B cell (primary cell): ENCODE measurements around the gene POLR1B. TPM values are rescaled to one million over a fixed set of nuclear protein-coding genes. Genes with fewer than 3 reads are reported as not detected.

ENCODE experiments used
- ATAC-seq: fragments of 200-7000 bp; cut with Tn5 transposase; one replicate; pipeline ENCODE4 v1.10.0; 2021; ENCODE audit warnings: low read depth, mild to moderate bottlenecking, moderate number of reproducible peaks, moderate library complexity
- CTCF ChIA-PET: fragments of 350-600 bp; sonication (Branson Sonifier 250); formaldehyde crosslinking; loops from one replicate; lab custom pipeline; 2021; ENCODE audit warnings: antibody characterized with exemption, inconsistent platforms; lab: Charles Lee
- POLR2A ChIA-PET: fragments of 350-600 bp; sonication (Branson Sonifier 250); formaldehyde crosslinking; loops from one replicate; lab custom pipeline; 2021; ENCODE audit warnings: antibody characterized with exemption; lab: Charles Lee
- DNase-seq: peaks from one replicate; pipeline ENCODE4 v3.0.0; 2013
- H2AFZ ChIP-seq: 2 replicates; pipeline ENCODE4 v1.6.1; 2012; ENCODE audit warnings: mild to moderate bottlenecking, low read depth, low read length; ENCODE audit not compliant: insufficient read depth, poor library complexity, severe bottlenecking
- H3K27ac ChIP-seq, 2 donors: 1 replicate in 1 of 2; 2 replicates in 1 of 2; pipeline ENCODE4 v1.5.1; 2012 to 2013; ENCODE audit warnings: low read length in 2 of 2, mild to moderate bottlenecking in 2 of 2, moderate library complexity in 1 of 2
- H3K27me3 ChIP-seq, 4 experiments: fragments of 200-600 bp in 1 of 4; sonication (generic) in 1 of 4; replicated peaks in 1 of 4; 1 replicate in 2 of 4; 2 replicates in 2 of 4; pipeline versions ENCODE4 v1.6.1 to v1.7.0; 2013 to 2016; ENCODE audit warnings: low read length in 3 of 4, mild to moderate bottlenecking in 2 of 4, mixed read lengths in 1 of 4, moderate library complexity in 1 of 4; ENCODE audit not compliant: insufficient read depth in 4 of 4, control insufficient read depth in 3 of 4; ENCODE audit errors: control extremely low read depth in 1 of 4
- H3K36me3 ChIP-seq, 2 experiments: replicated peaks in 1 of 2; 1 replicate in 1 of 2; 2 replicates in 1 of 2; pipeline versions ENCODE4 v1.6.1 to v1.7.1; 2013; ENCODE audit warnings: low read length in 1 of 2; ENCODE audit not compliant: insufficient read depth in 2 of 2, control insufficient read depth in 1 of 2; ENCODE audit errors: control extremely low read depth in 1 of 2, extremely low read depth in 1 of 2
- H3K4me1 ChIP-seq, 2 donors: fragments of 200-600 bp in 1 of 2; sonication (generic) in 1 of 2; 1 replicate in 1 of 2; 2 replicates in 1 of 2; pipeline versions ENCODE4 v1.5.1 to v1.6.1; 2013 to 2017; ENCODE audit warnings: low read length in 2 of 2; ENCODE audit not compliant: control insufficient read depth in 2 of 2, insufficient read depth in 2 of 2
- H3K4me2 ChIP-seq: replicated peaks from 2 replicates; pipeline ENCODE3; 2012; ENCODE audit warnings: mild to moderate bottlenecking, low read depth, low read length; ENCODE audit not compliant: poor library complexity, severe bottlenecking
- H3K4me3 ChIP-seq, 5 experiments: fragments of 200-600 bp in 1 of 5; sonication (generic) in 1 of 5; 1 replicate in 3 of 5; 2 replicates in 2 of 5; pipeline versions ENCODE4 v1.5.1 to v1.7.0; 2011 to 2016; ENCODE audit warnings: low read length in 4 of 5, mild to moderate bottlenecking in 4 of 5, low read depth in 2 of 5, control low read depth in 1 of 5, moderate library complexity in 1 of 5; ENCODE audit not compliant: insufficient read depth in 1 of 5; ENCODE audit errors: control extremely low read depth in 1 of 5, extremely low read depth in 1 of 5
- H3K79me2 ChIP-seq: fragments of 200-600 bp; sonication (generic); one replicate; pipeline ENCODE4 v1.6.0; 2016; ENCODE audit warnings: low read length; ENCODE audit not compliant: control insufficient read depth, insufficient read depth
- H3K9ac ChIP-seq: fragments of 200-600 bp; sonication (generic); 2 replicates; pipeline ENCODE4 v1.6.1; 2017; ENCODE audit warnings: mild to moderate bottlenecking, low read length, moderate library complexity
- H3K9me3 ChIP-seq, 3 donors: one replicate each; pipeline versions ENCODE4 v1.6.1 to v1.7.1; 2013; ENCODE audit warnings: low read length in 2 of 3; ENCODE audit not compliant: control insufficient read depth in 2 of 3, insufficient read depth in 1 of 3; ENCODE audit errors: control extremely low read depth in 1 of 3
- H4K20me1 ChIP-seq: 2 replicates; pipeline ENCODE4 v1.6.0; 2012; ENCODE audit warnings: mild to moderate bottlenecking, low read length; ENCODE audit not compliant: insufficient read depth, control insufficient read depth, poor library complexity, severe bottlenecking
- H3K27ac Mint-ChIP-seq: one replicate; pipeline ENCODE4 v1.8.0; 2021; ENCODE audit warnings: mixed read lengths
- H3K27me3 Mint-ChIP-seq: one replicate; pipeline ENCODE4 v1.8.0; 2021; ENCODE audit warnings: mixed read lengths
- H3K4me1 Mint-ChIP-seq: one replicate; pipeline ENCODE4 v1.8.0; 2021; ENCODE audit warnings: mixed read lengths
- H3K4me3 Mint-ChIP-seq: one replicate; pipeline ENCODE4 v1.8.0; 2021; ENCODE audit warnings: mixed read lengths
- H3K9me3 Mint-ChIP-seq: one replicate; pipeline ENCODE4 v1.8.0; 2022; ENCODE audit warnings: mixed read lengths; ENCODE audit not compliant: insufficient read depth
- CTCF ChIP-seq: fragments of 200-600 bp; IDR thresholded peaks from one replicate; pipeline ENCODE4 v1.8.0; 2022; ENCODE audit warnings: antibody characterized with exemption, mild to moderate bottlenecking
- EZH2 ChIP-seq: IDR thresholded peaks from 2 replicates; pipeline ENCODE4 v1.6.1; 2012; ENCODE audit warnings: borderline replicate concordance, low read depth, mild to moderate bottlenecking, moderate library complexity, low read length; ENCODE audit not compliant: insufficient read depth, poor library complexity, severe bottlenecking
- WGBS: methylation state at CpG from one replicate; pipeline ENCODE4 v1.1.5; 2013; ENCODE audit warnings: missing lambda C conversion rate; ENCODE audit not compliant: insufficient coverage; 5-methylcytosine and 5-hydroxymethylcytosine counted together
- intact Hi-C: fragments of 100-400 bp; cut with micrococcal nuclease; formaldehyde crosslinking; loops from one replicate; pipeline ENCODE4 v1.10.0; 2022
- polyA plus RNA-seq: library from polyadenylated mRNA; depleted of rRNA; stranded (reverse); fragments of >200 nt; gene quantifications from 2 replicates; pipeline ENCODE4 v1.2.3, GENCODE V29; 2012
- total RNA-seq, 2 donors: library from RNA; stranded (reverse); fragments of 120-200 nt in 1 of 2; gene quantifications; 1 replicate in 1 of 2; 2 replicates in 1 of 2; pipeline versions ENCODE4 v1.2.3 to v1.2.4, GENCODE V29; 2013 to 2022

Gene POLR1B
- total and polyA plus RNA-seq, 2 donors (not counting 1 experiment from before 2014, with no cell fraction given), result 7.0 to 32.5 TPM

GRCh38 chr2:112601754-112602153 lies 59.5 kb downstream of the POLR1B start:
- ChIA-PET CTCF (interaction anchor here (0.9 to 8.7 kb wide), 5 partner anchors 10 to 148 kb away, joined by 3 to 101 read pairs (median 14); partner anchors contain the start of gene SLC20A1), POLR2A (no interaction called here)
- no peak for DNase-seq
- no peak for TF ChIP-seq EZH2
- TF ChIP-seq CTCF, result no peak
- Histone ChIP-seq H3K27ac (no peak overlapping the region), H2AFZ (no peak overlapping the region), H4K20me1 (no peaks in the 10 kb centered on the region), H3K36me3 (no peaks in the 10 kb centered on the region), H3K9me3 (no peaks in the 10 kb centered on the region), H3K4me3 (no peak overlapping the region), H3K9ac (no peak overlapping the region), H3K4me2 (no peak overlapping the region), H3K4me1 (peaks cover 0 to 5% of the 10 kb centered on the region in 2 donors), H3K27me3 (no peaks in the 10 kb centered on the region), H3K79me2 (no peaks in the 10 kb centered on the region)
- 86% methylated on average over 3 of the region's 3 CpGs for WGBS
- no peaks in the 10 kb centered on the region for H3K9me3 Mint-ChIP-seq
- H3K4me3 Mint-ChIP-seq, result no peak overlapping the region
- no peak overlapping the region for H3K27ac Mint-ChIP-seq
- no peaks in the 10 kb centered on the region for H3K27me3 Mint-ChIP-seq
- peaks cover 5% of the 10 kb centered on the region for H3K4me1 Mint-ChIP-seq
- intact Hi-C loops, result no loop called here
- no peak for ATAC-seq

DNA sequence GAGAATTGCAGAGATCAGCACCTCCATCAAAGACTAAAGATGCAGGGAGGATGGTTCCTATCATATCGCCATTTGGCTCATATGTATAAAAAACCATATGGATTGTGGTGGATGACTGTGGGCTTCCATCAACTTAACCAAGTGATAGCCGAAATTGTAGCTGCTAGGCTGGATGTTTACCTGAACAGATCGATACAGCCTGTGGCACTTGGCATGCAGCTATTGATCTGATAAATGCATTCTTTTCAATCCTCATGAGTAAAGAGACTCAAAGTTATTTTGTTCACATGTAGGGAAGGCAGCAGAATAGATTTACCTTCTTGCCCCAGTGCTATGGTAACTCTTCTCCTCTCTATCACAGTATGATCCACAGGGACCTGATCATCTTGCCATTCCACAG lies 60.7 kb downstream of the POLR1B start:
- Mint-ChIP-seq H3K4me3 (no peak overlapping the region), H3K4me1 (peaks cover 5% of the 10 kb centered on the region)

More for the DNA sequence above, 60.7 kb downstream of the POLR1B start:
- POLR2A ChIA-PET, result no interaction called here
- no peaks in the 10 kb centered on the region for H3K27me3 Mint-ChIP-seq
- Histone ChIP-seq H3K36me3 (no peaks in the 10 kb centered on the region), H3K79me2 (no peaks in the 10 kb centered on the region), H3K4me1 (peaks cover 0 to 5% of the 10 kb centered on the region in 2 donors), H2AFZ (no peak overlapping the region), H3K9me3 (no peaks in the 10 kb centered on the region), H3K27me3 (no peaks in the 10 kb centered on the region), H3K9ac (no peak overlapping the region), H3K4me3 (no peak overlapping the region), H3K27ac (no peak overlapping the region), H3K4me2 (no peak overlapping the region), H4K20me1 (no peaks in the 10 kb centered on the region)
- intact Hi-C loops, result no loop called here
- CTCF ChIA-PET, result interaction anchor here (0.6 to 8.7 kb wide), 4 partner anchors 24 to 691 kb away, joined by 3 to 101 read pairs (median 30); no protein-coding TSS in a partner anchor
- ATAC-seq (no peak), DNase-seq (no peak)
- no peaks in the 10 kb centered on the region for H3K9me3 Mint-ChIP-seq
- TF ChIP-seq CTCF (no peak), EZH2 (no peak)
- 100% methylated on average over 1 of the region's 3 CpGs for WGBS
- H3K27ac Mint-ChIP-seq, result no peak overlapping the region
